Fibroblast of upper back skin (primary cell): Measurements from ENCODE around the gene CLIP1.
"Not testable (repeated sequence)": the region's sequence is repeated elsewhere in the genome, so short reads cannot be mapped to it uniquely, and the experiment has no call there.

Experiments
- DNase-seq: peaks from one replicate; pipeline ENCODE4 v3.0.0-alpha.2; 2013

The CLIP1 gene

DNA sequence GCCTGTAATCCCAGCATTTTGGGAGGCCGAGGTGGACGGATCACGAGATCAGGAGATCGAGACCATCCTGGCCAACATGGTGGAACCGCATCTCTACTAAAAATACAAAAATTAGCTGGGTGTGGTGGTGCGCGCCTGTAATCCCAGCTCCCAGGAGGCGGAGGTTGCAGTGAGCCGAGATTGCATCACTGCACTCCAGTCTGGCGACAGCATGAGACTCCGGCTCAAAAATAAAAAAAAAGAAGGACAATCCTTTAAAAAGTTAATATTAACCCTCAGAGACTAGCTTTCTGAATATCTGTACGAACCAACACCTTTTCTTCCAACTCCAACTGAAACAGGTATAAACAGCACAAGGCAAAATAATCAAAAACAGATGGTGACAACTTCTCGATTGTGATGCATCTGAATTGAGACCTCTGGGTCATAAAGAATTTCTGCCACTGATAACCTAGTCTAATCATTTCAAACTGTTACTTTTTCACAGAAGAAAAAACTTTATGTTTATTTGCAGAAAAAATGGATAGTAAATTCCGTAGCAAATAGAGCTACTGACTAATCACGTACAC lies 27.8 kb downstream of the CLIP1 start:
- peak; percentile 17 for DNase-seq

DNA sequence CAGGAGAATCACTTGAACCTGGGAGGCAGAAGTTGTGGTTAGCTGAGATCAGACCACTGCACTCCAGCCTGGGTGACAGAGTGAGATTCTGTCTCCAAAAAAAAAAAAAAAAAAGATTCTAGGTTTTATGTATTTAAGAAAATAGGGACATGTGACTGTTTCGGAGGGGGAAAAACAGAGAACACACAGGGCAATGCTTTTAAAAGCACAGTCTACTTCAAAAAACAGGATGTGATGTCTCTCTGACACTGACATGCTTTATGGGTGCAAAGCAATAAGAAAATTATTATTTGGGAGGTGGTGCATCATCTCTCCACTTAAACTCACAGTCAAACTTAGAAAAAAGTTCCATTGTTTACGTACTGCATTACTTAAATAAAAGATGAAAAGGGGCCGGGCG lies 28.7 kb downstream of the CLIP1 start:
- DNase-seq = no peak

DNA sequence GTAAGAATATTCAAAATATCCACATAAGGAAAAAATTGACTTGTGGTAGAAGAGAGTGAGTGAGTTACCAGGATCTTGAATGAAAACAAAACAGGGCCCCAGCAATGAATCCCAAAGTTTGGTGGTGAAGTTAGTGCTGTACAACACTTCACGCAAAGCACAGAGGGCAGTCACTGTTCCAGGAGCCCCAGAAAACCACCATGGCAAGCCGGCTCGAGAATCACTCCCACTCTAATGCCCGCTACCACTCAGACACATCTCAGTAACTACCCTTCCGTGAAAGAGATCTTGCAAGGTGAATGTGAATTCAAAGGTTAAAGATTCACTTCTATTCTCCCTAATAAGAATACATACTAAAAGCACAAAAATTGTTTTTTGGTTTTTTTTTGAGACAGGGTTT lies 30.1 kb downstream of the CLIP1 start:
- no peak for DNase-seq

DNA sequence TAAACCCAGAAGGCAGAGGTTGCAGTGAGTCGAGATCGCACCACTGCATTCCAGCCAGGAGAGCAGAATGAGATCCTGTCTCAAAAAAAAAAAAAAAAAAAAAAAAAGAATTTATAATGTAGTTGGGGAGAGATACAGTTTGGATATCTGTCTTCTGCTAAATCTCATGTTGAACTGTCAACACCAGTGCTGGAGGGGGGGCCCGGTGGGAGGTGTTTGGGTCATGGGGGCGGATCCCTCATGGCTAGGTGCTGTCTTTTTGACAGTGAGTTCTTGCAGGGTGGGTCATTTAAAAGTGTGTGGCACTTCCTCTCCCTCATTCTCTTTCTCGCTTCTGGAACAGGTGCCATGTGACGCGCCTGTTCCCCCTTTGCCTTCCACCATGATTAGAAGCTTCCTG lies 32.8 kb downstream of the CLIP1 start:
- no peak for DNase-seq

DNA sequence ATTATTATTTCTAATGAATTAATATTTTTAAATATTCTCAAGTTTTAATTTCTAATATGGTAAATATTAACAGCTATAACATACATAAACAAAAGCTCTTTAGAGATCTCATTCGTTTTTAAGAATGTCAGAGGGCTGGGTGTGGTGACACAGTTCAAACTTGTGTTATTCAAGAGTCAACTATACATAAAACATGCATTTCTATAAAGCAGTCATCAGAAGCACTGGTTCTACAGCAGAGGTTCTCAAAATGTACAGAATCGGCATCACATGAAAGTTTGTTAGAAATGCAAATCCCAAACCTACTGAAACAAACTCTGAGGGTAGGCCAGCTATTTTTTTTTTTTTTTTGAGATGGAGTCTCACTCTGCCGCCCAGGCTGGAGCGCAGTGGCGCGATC lies 34.6 kb downstream of the CLIP1 start:
- DNase-seq = no peak

DNA sequence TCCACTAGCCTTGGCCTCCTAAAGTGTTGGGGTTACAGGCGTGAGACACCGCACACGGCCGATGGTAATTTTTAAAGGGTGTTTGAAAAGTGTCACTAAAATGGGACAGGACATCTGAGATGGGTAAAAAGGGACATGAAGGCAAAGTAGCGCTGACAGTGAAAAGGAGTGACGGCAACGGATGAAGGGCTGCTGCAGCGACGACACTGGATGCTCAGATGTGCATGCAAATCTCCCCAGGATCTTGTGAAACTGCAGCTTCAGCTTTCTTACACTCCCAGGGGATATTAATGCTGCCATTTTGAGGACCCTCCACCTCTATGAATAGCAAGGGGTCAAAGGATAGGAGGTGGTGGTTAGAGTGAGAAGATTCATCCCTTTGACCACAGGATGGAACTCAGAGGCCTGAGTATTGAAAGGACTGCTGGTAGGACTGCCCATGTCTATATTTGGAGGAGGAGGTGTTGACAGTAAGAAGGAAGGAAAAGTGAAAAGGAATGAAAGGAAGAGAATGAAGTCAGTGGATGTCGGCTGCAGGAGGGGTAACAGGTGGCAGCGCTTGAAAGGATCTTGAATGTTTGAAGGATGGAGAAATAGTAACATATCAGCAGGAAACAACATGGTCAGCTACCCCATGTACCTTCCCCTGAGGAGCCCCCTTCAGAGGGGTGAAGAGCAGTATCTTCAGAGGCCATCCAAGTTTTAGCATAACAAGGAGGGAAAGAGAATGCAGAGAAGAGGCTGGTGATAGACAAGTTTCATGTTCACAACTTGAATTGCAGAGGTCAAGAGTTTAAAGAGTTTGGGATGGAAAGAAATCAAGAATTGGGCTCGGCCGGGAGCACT lies 37.1 kb downstream of the CLIP1 start:
- no peak for DNase-seq

DNA sequence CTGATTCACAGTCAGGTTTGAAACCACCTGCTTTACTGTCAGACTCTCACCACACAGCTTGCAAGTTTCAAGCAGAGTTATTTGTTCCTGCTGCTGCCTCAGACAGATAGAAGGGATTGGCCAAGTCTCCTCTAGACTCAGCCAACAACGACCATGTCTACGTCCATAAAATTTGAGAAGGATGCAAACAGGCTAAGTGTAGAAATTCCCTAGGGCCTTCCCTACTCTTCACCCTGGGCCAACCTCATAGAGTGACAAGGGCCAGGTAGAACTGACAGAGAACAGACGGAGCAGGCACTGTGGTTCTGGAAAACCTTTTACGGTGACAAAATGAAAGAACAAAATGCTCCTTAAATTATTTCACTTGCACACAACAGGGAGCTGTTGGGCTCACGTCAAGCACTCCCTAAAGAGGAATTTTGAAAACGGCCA lies 39.5 kb downstream of the CLIP1 start:
- no peak for DNase-seq

DNA sequence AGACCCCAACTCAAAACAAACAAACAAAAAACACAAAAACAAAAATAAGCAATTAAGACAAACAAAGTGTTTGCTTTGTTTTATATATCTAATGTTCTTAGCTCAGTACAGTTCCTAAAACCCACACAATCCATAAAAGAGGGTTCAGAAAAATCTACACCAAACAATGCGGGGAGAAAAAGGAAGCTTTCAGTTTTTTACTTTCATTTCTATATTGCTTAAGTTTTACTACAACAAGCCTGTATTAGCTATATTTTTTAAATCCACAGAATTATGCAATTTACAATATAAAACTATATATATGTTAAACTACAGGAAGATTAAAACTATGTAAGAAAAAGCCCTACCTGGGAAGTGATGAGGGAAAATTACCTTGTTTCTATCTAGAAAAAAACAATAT lies 41.4 kb downstream of the CLIP1 start:
- DNase-seq = no peak

DNA sequence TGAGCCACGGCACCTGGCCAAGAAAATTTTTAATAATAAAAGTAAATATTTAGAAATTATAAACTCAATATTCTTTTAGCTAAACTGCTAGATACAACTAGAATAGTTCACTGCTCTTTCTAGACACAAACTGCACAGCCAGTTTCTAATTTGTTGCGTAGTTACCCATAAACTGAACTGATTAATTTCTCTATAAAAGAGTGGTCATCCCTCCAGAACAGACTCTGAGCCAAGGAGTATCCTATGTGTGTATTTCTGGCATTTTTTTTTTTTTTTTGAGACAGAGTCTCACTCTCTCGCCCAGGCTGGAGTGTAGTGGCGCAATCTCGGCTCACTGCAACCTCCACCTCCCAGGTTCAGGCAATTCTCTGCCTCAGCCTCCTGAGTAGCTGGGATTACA lies 45.7 kb downstream of the CLIP1 start:
- DNase-seq = not testable (repeated sequence)

DNA sequence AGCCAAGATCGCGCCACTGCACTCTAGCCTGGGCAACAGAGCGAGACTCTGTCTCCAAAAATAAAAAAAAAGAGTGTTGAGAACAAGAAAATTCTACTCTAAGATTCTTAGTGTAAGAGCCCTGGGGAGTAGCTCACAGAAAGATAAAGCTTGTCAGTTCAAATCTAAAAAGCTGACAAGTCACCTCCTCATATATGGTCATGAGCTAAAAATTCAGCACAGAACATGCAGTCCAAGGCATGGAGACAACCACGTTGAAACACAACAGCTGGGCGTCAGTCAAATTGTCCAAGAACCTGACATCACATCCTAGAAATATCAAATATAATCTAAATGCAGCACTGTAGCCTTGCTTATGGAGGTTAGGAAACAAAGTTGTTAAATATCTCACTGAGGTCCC lies 47.8 kb downstream of the CLIP1 start:
- no peak for DNase-seq

DNA sequence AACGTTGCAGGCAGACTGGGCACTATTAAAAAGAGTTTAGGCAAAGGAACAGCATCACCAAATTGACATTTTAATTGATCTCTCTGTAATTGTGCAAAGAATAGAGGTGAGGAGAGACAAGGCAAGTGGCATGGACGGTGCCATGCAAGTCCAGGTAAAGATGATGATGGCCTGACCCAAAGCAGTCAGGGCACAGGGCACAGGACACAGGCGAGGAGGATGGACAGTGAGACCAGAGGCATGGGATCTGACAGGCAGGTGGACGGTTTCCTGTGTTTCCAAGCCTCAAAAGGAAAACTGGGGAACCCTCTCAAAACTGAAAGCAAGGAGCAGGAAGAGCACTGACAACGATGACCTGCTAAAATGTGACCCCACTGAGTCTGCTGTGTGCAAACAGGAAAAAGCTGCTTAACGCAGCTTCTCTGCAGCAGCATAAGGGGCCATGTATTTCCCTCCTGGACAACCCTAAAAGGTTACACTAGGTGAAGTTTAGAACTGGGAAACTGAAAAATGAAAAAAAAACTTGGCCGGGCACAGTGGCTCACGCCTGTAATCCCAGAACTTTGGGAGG lies 50.9 kb downstream of the CLIP1 start:
- DNase-seq = no peak

DNA sequence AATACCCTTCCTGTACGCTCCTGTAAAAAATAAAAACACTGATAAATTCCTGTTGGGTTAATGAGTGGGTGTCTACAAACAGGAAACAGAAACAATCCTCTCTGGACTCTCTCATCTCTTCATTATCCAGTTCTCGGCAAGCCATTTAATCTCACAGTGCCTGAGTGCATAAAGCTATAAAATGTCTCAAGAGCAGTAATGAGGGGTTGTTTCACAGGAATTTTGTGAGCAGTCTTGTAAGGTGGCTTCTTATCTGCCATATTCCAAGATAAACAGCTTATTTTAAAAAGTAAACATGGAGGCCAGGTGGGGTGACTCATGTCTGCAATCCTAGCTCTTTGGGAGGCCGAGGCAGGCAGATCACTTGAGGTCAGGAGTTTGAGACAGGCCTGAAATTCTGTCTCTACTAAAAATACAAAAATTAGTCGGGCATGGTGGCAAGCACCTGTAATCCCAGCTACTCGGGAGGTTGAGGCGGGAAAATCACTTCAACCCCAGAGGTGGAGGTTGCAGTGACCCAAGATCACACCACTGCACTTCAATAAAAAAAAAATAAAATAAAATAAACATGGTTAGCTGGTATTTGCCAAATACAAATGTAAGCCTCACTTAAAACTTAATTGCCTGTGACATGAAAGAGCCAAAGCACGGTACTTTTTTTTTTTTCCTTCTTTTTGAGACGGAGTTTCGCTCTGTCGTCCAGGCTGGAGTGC lies 54.0 kb downstream of the CLIP1 start:
- DNase-seq = peak; percentile 34

DNA sequence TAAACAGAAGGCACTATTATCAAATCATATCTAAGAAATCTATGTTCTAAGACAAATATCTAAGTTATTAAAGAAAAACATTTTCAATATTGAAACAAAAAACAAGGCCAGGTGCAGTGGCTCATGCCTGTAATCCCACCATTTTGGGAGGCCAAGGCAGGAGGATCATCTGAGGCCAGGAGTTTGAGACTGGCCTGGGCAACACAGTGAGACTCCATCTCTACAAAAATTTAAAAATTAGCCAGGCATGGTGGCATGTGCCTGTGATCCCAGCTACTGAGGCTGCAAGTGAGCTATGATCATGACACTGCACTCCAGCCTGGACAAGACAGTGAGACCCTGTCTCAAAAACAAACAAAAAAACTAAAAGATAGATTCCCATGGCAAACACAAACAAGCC lies 54.8 kb downstream of the CLIP1 start:
- DNase-seq = not testable (repeated sequence)

DNA sequence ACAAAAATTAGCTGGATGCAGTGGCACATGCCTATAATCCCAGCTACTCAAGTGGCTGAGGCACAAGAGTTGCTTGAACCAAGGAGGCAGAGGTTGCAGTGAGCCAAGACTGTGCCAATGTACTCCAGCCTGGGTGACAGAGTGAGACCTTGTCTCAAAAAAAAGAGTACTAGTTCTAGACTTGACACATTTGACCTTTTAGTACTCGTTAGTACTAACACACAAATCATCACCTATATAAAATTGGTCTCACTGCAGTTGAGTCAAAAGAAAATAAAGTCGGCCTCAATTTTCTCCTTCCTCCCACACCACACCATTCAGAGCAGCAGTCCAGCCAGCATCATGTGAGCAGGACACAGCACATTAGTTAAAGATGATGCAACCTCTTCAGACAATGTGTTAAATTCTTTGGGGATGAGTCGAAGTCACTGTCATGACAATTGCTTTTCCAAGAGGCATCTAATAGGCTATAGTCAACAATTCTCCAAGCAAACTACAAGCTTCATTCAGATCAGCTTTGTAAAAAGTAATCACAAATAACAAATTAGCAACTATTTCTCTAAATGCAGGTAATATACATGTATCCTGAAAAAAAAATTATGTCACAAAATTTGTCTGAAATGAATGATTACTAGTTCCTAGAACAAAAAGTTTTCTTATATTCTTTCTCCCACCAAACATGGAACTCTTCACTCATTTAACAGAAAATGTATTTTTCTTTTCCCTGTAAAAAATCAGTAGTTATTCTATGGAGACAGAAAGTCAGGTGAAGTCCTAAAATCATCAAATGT lies 55.6 kb downstream of the CLIP1 start:
- peak; percentile 95 for DNase-seq

DNA sequence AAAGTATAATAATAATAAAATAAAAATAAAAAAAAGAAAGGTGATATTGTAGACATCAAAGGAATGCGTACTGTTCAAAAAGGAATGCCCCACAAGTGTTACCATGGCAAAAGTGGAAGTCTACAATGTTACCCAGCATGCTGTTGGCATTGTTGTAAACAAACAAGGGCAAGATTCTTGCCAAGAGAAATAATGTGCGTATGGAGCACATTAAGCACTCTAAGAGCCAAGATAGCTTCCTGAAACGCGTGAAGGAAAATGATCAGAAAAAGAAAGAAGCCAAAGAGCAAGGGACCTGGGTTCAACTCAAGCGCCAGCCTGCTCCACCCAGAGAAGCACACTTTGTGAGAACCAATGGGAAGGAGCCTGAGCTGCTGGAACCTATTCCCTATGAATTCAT lies 57.2 kb downstream of the CLIP1 start:
- DNase-seq = not testable (repeated sequence)

DNA sequence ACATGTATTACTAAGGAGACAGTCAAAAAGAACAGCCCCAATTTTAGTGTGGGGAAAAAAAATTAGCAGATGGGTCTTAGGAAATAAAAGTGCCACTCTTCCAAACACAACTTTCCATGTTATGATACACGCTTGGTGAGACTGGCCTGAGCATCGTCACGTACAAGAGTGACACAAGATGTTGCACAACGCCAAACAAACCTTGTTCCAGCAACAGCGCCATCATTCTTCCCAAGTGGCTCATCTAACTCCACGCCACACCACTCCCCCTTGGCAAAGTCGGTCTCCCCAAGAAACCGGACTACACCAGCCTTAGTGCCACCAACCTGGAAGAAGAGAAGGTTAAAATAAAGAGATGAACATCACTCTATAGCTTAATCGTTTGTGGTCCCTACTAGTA lies 58.7 kb downstream of the CLIP1 start:
- no peak for DNase-seq

DNA sequence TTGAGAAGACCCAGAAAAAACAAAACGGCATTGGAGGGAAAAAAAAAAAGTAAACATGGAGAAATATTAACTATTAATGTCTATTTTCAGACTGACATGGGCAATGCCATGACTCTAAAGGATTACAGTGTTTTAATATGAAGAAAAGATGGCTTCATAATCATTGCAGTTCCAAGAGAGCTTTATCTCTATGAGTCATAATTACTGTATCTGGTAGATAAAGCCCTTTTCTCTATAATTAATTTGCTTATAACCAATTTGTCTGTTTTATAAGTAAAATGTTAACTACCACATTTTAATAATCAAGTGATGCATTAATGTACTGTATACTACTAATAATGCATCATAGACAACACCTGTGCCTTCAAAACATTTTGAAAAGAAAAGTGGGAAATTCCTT lies 59.7 kb downstream of the CLIP1 start:
- DNase-seq = no peak

DNA sequence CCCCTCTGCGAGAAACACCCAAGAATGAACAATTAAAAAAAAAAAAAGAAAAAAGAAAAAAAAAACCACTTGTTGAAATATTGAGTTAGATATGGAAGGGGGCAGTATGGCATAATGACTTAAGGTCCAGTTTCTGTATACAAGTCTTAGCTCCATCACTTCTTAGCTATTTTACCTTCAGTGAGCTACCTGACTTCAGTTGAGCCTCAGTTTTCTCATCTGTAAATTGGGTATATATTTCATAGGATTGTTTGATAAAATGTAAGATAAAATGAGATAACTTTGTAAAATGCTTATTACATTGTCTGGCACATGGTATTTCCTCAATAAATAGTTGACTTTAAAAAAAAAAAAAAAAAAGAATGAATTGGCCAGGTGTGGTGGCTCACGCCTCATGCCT lies 64.1 kb downstream of the CLIP1 start:
- DNase-seq = not testable (repeated sequence)

DNA sequence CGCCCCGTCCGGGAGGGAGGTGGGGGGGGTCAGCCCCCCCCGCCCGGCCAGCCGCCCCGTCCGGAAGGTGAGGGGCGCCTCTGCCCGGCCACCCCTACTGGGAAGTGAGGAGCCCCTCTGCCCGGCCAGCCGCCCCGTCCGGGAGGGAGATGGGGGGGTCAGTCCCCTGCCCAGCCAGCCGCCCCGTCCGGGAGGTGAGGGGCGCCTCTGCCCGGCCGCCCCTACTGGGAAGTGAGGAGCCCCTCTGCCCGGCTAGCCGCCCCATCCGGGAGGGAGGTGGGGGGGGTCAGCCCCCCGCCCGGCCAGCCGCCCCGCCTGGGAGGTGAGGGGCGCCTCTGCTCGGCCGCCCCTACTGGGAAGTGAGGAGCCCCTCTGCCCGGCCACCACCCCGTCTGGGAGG lies 64.9 kb downstream of the CLIP1 start:
- not testable (repeated sequence) for DNase-seq

DNA sequence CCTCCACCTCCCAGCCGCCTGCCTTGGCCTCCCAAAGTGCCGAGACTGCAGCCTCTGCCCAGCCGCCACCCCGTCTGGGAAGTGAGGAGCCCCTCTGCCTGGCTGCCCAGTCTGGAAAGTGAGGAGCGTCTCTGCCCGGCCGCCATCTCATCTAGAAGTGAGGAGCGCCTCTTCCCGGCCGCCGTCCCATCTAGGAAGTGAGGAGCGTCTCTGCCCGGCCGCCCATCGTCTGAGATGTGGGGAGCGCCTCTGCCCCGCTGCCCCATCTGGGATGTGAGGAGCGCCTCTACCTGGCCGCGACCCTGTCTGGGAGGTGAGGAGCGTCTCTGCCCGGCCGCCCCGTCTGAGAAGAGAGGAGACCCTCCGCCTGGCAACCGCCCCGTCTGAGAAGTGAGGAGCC lies 65.5 kb downstream of the CLIP1 start:
- not testable (repeated sequence) for DNase-seq

DNA sequence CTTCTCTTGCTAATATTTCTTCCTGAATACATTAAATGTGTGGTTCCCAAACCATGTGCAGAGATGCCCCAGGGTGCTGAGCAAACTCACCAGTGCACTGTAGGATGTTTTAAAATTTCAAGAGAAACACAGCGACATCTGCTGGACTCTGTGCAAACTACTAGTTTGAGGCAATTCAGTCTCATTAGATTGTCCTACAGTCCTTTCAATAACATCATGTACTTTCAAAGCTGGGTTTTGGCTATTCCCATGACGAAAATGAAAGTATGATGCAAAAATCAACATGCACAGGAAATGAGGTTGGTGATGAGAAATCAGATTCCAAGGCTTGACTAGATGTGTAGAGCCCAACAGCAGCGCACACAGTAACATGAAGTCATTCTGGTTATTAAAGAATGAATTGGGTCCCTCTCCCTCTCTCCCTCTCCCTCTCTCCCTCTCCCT lies 66.3 kb downstream of the CLIP1 start:
- peak; percentile 67 for DNase-seq

DNA sequence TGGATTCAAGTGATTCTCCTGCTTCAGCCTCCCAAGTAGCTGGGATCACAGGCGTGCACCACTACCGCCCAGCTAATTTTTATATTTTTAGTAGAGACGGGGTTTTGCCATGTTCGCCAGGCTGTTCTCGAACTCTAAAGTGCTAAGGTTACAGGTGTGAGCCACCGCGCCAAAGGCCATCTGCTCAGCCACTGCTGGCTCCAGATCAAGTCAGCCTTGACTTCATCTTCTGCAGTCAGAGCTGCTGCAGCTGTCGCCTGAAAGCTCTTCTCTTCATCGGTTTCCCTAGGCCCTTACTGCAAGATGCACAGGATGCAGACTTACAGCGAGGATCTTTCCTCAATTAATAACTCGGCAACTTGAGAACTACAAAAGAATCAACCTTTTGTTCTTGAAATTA lies 66.8 kb downstream of the CLIP1 start:
- DNase-seq = no peak
